ENCODE measurements around the gene NDUFV2. TPM values are rescaled to one million over a fixed set of nuclear protein-coding genes. Genes with fewer than 3 reads are reported as not detected.

Gene NDUFV2
- total and polyA plus RNA-seq, 2 donors (not counting 3 experiments of a cell fraction or from before 2014, with no cell fraction given) = 65.7 to 152 TPM

DNA sequence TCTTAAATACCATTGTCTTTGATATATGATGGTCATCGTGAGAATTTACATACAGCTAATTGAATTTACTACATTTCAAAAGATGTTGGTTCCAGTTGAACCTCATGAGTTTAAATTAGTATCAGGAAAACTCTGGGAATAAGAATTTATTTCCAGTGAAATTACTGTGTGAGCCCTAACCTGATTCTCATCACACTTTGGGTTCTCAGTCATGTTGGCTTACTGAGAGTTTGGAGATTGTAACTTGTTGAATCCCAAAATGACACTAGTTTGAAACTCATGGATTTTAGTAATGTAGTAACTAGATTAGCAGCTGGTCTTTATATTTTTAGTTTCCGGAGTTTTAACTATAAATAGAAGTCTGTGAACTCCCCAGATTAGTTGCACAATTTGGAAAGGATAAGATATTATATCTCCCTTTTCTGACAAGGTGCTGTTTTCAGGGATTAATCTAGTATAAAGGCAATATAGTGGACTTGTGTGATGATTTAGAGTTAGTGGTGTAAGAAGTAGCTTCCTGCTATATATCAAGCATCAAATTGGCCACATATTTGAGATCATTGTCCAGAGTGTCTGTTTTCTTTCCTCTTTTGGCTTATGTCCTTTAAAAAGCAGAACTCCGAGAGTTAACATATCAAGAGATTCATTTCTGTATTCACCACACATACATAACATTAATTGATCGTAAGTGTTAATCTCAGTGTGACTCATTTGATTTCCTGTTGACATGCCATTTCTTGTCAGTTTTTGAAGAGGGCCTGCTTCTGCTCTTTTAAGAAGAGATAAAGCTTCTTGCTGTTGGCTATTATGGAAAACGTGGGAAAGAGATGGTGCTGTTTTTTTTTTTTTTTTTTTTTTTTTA is 15.7 kb downstream of the NDUFV2 start:
- H3K36me3 ChIP-seq (ENCODE audit: control insufficient read depth in 2 of 2, extremely low read depth in 1 of 2, insufficient read depth in 2 of 2, low read length in 2 of 2) = peaks cover 0 to 21% of the 10 kb centered on the region in 2 experiments
- H3K9me3 ChIP-seq (replicated peaks; ENCODE audit: control insufficient read depth, insufficient read depth, low read length) = no peaks in the 10 kb centered on the region
- H3K9me1 ChIP-seq (replicated peaks; ENCODE audit: control insufficient read depth, extremely low read depth, insufficient read depth, low read length) = no peaks in the 10 kb centered on the region
- POLR2A ChIA-PET = interaction anchor here (0.5 to 1.0 kb wide), 3 partner anchors 7 to 22 kb away, joined by 3 to 6 read pairs (median 6); no protein-coding TSS in a partner anchor
- intact Hi-C loops (cut with micrococcal nuclease) (loop anchor here (1.0 kb wide), 2 partner anchors 16 to 18 kb away; partner anchors contain the start of genes ANKRD12 and NDUFV2), dilution Hi-C loops (cut with MboI; ENCODE audit: extremely low pct_ligation_motif_present, low sequenced_read_pairs) (no loop called here)
- peak overlapping the region in 1 of 3 experiments; percentile 4 for H3K4me3 ChIP-seq (replicated peaks in 1 of 3; ENCODE audit: insufficient read depth in 1 of 3, low read depth in 1 of 3, low read length in 3 of 3)
- CTCF ChIA-PET = interaction anchor here (0.7 to 3.4 kb wide), 8 partner anchors 8 to 464 kb away, joined by 3 to 22 read pairs (median 8); partner anchors contain the start of gene ANKRD12
- DNase-seq (ENCODE audit: low read depth, low spot score) (peak; percentile 86), FAIRE-seq (no peak)
- no peak overlapping the region for H2AFZ ChIP-seq (ENCODE audit: low read depth, low read length)
- H3K9ac ChIP-seq (replicated peaks; ENCODE audit: extremely low read depth, insufficient read depth, low read length) = peak overlapping the region; percentile 29
- H3K27me3 ChIP-seq (ENCODE audit: control insufficient read depth in 2 of 2, insufficient read depth in 2 of 2, low read length in 2 of 2) = no peaks in the 10 kb centered on the region
- TF ChIP-seq FOS (IDR thresholded peaks at IDR 0.05; ENCODE audit: borderline replicate concordance, insufficient read depth, low read length) (peak; percentile 62), GATA2 (IDR thresholded peaks at IDR 0.05; ENCODE audit: insufficient read depth, insufficient read length, low read depth, low read length) (peak; percentile 22), JUN (IDR thresholded peaks at IDR 0.05; ENCODE audit: borderline replicate concordance, insufficient read depth, insufficient read length, low read depth) (peak; percentile 57), POLR2A (IDR thresholded peaks at IDR 0.05; ENCODE audit: low read depth, low read length) (no peak)
- TF ChIP-seq, protein P1, sequence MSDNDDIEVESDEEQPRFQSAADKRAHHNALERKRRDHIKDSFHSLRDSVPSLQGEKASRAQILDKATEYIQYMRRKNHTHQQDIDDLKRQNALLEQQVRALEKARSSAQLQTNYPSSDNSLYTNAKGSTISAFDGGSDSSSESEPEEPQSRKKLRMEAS (IDR thresholded peaks at IDR 0.05; ENCODE audit: insufficient read depth, insufficient read length) = no peak
- H3K4me2 ChIP-seq (ENCODE audit: insufficient read depth, low read length) = peak overlapping the region; percentile 53
- H3K79me2 ChIP-seq (ENCODE audit: control insufficient read depth, insufficient read depth, low read length) = peaks cover 75% of the 10 kb centered on the region
- BruUV-seq (replicated peaks) = TSS peak; percentile 9
- no peaks in the 10 kb centered on the region for H4K20me1 ChIP-seq (replicated peaks; ENCODE audit: control insufficient read depth, extremely low read depth, insufficient read depth, low read length)
- peak overlapping the region; percentile 82 for H3K27ac ChIP-seq (ENCODE audit: insufficient read depth, low read depth, low read length)
- peaks cover 42% of the 10 kb centered on the region for H3K4me1 ChIP-seq (ENCODE audit: control insufficient read depth, extremely low read depth, insufficient read depth, low read length)

DNA sequence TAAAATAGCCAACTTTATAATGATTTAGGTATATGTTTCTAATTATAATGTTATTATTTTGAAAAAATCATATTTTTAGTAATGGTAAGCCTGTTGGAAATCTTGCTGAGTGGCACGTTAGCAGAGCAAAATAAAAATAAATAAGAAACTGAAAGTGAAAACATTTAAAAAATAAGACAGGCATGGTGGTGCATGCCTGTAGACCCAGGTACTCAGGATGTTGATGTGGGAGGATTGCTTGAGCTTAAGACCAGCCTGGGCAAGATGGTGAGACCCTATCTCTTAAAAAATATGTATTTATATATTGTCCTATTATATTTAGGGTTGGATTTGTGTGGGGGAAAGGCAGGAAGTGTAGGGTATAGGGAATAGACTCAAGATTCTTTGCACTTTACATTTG is 18.3 kb downstream of the NDUFV2 start:
- dilution Hi-C loops (cut with MboI; ENCODE audit: extremely low pct_ligation_motif_present, low sequenced_read_pairs) (no loop called here), intact Hi-C loops (cut with micrococcal nuclease) (no loop called here)
- H3K9ac ChIP-seq (replicated peaks; ENCODE audit: extremely low read depth, insufficient read depth, low read length) = no peak overlapping the region
- H3K4me2 ChIP-seq (ENCODE audit: insufficient read depth, low read length) = no peak overlapping the region
- FAIRE-seq = no peak
- peaks cover 56% of the 10 kb centered on the region for H3K79me2 ChIP-seq (ENCODE audit: control insufficient read depth, insufficient read depth, low read length)
- H4K20me1 ChIP-seq (replicated peaks; ENCODE audit: control insufficient read depth, extremely low read depth, insufficient read depth, low read length) = no peaks in the 10 kb centered on the region
- ChIA-PET POLR2A (no interaction called here), CTCF (no interaction called here)
- no peak overlapping the region for H2AFZ ChIP-seq (ENCODE audit: low read depth, low read length)
- no peaks in the 10 kb centered on the region for H3K27me3 ChIP-seq (ENCODE audit: control insufficient read depth in 2 of 2, insufficient read depth in 2 of 2, low read length in 2 of 2)
- H3K9me3 ChIP-seq (replicated peaks; ENCODE audit: control insufficient read depth, insufficient read depth, low read length) = no peaks in the 10 kb centered on the region
- no TSS peak for BruUV-seq (replicated peaks)
- no peak for TF ChIP-seq POLR2AphosphoS5 (IDR thresholded peaks at IDR 0.05; ENCODE audit: insufficient read depth, low read depth, low read length)
- TF ChIP-seq MYC (IDR thresholded peaks at IDR 0.05; ENCODE audit: low read depth, low read length) = no peak
- TF ChIP-seq, protein P2, sequence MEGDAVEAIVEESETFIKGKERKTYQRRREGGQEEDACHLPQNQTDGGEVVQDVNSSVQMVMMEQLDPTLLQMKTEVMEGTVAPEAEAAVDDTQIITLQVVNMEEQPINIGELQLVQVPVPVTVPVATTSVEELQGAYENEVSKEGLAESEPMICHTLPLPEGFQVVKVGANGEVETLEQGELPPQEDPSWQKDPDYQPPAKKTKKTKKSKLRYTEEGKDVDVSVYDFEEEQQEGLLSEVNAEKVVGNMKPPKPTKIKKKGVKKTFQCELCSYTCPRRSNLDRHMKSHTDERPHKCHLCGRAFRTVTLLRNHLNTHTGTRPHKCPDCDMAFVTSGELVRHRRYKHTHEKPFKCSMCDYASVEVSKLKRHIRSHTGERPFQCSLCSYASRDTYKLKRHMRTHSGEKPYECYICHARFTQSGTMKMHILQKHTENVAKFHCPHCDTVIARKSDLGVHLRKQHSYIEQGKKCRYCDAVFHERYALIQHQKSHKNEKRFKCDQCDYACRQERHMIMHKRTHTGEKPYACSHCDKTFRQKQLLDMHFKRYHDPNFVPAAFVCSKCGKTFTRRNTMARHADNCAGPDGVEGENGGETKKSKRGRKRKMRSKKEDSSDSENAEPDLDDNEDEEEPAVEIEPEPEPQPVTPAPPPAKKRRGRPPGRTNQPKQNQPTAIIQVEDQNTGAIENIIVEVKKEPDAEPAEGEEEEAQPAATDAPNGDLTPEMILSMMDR (IDR thresholded peaks at IDR 0.05; ENCODE audit: extremely low read depth in 1 of 2, insufficient read depth in 1 of 2, low read depth in 1 of 2, low read length in 2 of 2) = no peak
- TF ChIP-seq, protein P1 (IDR thresholded peaks at IDR 0.05; ENCODE audit: insufficient read depth, insufficient read length) = no peak
- TF ChIP-seq EZH2 (IDR thresholded peaks at IDR 0.05; ENCODE audit: borderline replicate concordance, low read depth, low read length, severe bottlenecking) = no peak
- no peak for TF ChIP-seq POLR2A (IDR thresholded peaks at IDR 0.05; ENCODE audit: low read depth, low read length)
- no peak for TF ChIP-seq GATA2 (IDR thresholded peaks at IDR 0.05; ENCODE audit: insufficient read depth, insufficient read length, low read depth, low read length)
- no peak for TF ChIP-seq FOS (IDR thresholded peaks at IDR 0.05; ENCODE audit: borderline replicate concordance, insufficient read depth, low read length)
- no peak for TF ChIP-seq JUN (IDR thresholded peaks at IDR 0.05; ENCODE audit: borderline replicate concordance, insufficient read depth, insufficient read length, low read depth)
- H3K9me1 ChIP-seq (replicated peaks; ENCODE audit: control insufficient read depth, extremely low read depth, insufficient read depth, low read length) = no peaks in the 10 kb centered on the region
- H3K4me3 ChIP-seq (replicated peaks in 1 of 3; ENCODE audit: insufficient read depth in 1 of 3, low read depth in 1 of 3, low read length in 3 of 3) = no peak overlapping the region
- no peak overlapping the region for H3K27ac ChIP-seq (ENCODE audit: insufficient read depth, low read depth, low read length)
- DNase-seq (ENCODE audit: low read depth, low spot score) = no peak
- H3K36me3 ChIP-seq (ENCODE audit: control insufficient read depth in 2 of 2, extremely low read depth in 1 of 2, insufficient read depth in 2 of 2, low read length in 2 of 2) = peaks cover 2 to 27% of the 10 kb centered on the region in 2 experiments
- peaks cover 37% of the 10 kb centered on the region for H3K4me1 ChIP-seq (ENCODE audit: control insufficient read depth, extremely low read depth, insufficient read depth, low read length)

Data from endothelial cell of umbilical vein (primary cell).